Esophagus muscularis mucosa (tissue), 4 donors: Measurements from ENCODE around the gene ZMYND19. TPM values are rescaled to one million over a fixed set of nuclear protein-coding genes. Genes with fewer than 3 reads are reported as not detected.

Experiments
- DNase-seq: peaks from one replicate; pipeline ENCODE4 v3.0.0-alpha.2; 2017; ENCODE audit errors: extremely low spot score
- H3K27ac ChIP-seq, 4 donors: fragments of 200-600 bp; sonication (generic); replicated peaks in 1 of 4; 1 replicate in 3 of 4; 2 replicates in 1 of 4; pipeline ENCODE4 v1.5.1; 2016 to 2019; ENCODE audit warnings: mild to moderate bottlenecking in 1 of 4
- H3K27me3 ChIP-seq, 4 donors: fragments of 200-600 bp; sonication (generic); one replicate each; pipeline versions ENCODE4 v1.5.1 to v1.6.0; 2016 to 2019
- H3K36me3 ChIP-seq, 4 donors: fragments of 200-600 bp; sonication (generic); one replicate each; pipeline ENCODE4 v1.5.1; 2016 to 2019
- H3K4me1 ChIP-seq, 4 donors: fragments of 200-600 bp; sonication (generic); one replicate each; pipeline ENCODE4 v1.5.1; 2016 to 2019
- H3K4me3 ChIP-seq, 4 donors: fragments of 200-600 bp; sonication (generic); 1 replicate in 2 of 4; 2 replicates in 2 of 4; pipeline ENCODE4 v1.5.1; 2016 to 2019; ENCODE audit warnings: mild to moderate bottlenecking in 4 of 4, moderate library complexity in 1 of 4
- H3K9me3 ChIP-seq, 4 donors: fragments of 200-600 bp; sonication (generic); 1 replicate in 3 of 4; 2 replicates in 1 of 4; pipeline ENCODE4 v1.5.1; 2016 to 2019
- CTCF ChIP-seq, 3 experiments: fragments of 200-600 bp in 2 of 3; fragments of 450-650 bp in 1 of 3; sonication (generic) in 2 of 3; IDR thresholded peaks; one replicate each; pipeline ENCODE4 v1.5.1; 2017 to 2019; ENCODE audit warnings: antibody characterized with exemption in 3 of 3, mild to moderate bottlenecking in 2 of 3, moderate library complexity in 1 of 3
- EP300 ChIP-seq: sonication (generic); formaldehyde crosslinking; IDR thresholded peaks from one replicate; pipeline ENCODE4 v1.6.1; 2017; ENCODE audit warnings: antibody characterized with exemption
- POLR2A ChIP-seq: fragments of 450-650 bp; IDR thresholded peaks from one replicate; pipeline ENCODE4 v1.6.1; 2017; ENCODE audit warnings: antibody characterized with exemption, moderate library complexity, mild to moderate bottlenecking, low read depth
- POLR2AphosphoS5 ChIP-seq, 2 donors: sonication (generic); formaldehyde crosslinking; IDR thresholded peaks; one replicate each; pipeline ENCODE4 v1.6.1; 2017; ENCODE audit warnings: antibody characterized with exemption in 2 of 2
- WGBS: methylation state at CpG from one replicate; pipeline ENCODE4 v1.1.5; 2018; 5-methylcytosine and 5-hydroxymethylcytosine counted together
- intact Hi-C: fragments of 100-400 bp; cut with DNase I; formaldehyde crosslinking; loops from one replicate; pipeline ENCODE4 v1.15.1; 2023
- total RNA-seq, 4 donors: library from RNA; depleted of rRNA; stranded (reverse); fragments of >200 nt; gene quantifications; one replicate each; pipeline versions ENCODE4 v1.1.0 to v1.2.1, GENCODE V29; 2016

The ZMYND19 gene
- total RNA-seq, 4 donors from 2014 or later: 10.4 to 18.3 (median 13.7) TPM

- H3K27ac ChIP-seq: no peak overlapping the region
- peaks cover 19 to 81% (median 69%) of the 10 kb centered on the region in 4 donors for H3K36me3 ChIP-seq
- intact Hi-C loops: no loop called here
- H3K27me3 ChIP-seq: no peaks in the 10 kb centered on the region
- H3K4me1 ChIP-seq: peaks cover 9 to 39% (median 26%) of the 10 kb centered on the region in 4 donors
- DNase-seq: no peak
- H3K9me3 ChIP-seq: no peaks in the 10 kb centered on the region
- 85% methylated on average over 4 of the region's 8 CpGs for WGBS
- no peak for TF ChIP-seq POLR2A
- H3K4me3 ChIP-seq: no peak overlapping the region
Measured at GRCh38 chr9:137583957-137584356, 6.4 kb downstream of the ZMYND19 start.

GRCh38 chr9:137583347-137583746 lies 7.0 kb downstream of the ZMYND19 start:
- intact Hi-C loops: no loop called here
- no peak overlapping the region for H3K27ac ChIP-seq
- 89% methylated on average over 13 of the region's 14 CpGs for WGBS
- peaks cover 7 to 33% (median 21%) of the 10 kb centered on the region in 4 donors for H3K4me1 ChIP-seq
- no peak overlapping the region for H3K4me3 ChIP-seq
- H3K9me3 ChIP-seq: no peaks in the 10 kb centered on the region
- no peaks in the 10 kb centered on the region for H3K27me3 ChIP-seq
- TF ChIP-seq POLR2AphosphoS5 (IDR thresholded peaks at IDR 0.05): no peak
- no peak for TF ChIP-seq POLR2A
- no peak for TF ChIP-seq CTCF (IDR thresholded peaks at IDR 0.05)
- no peak for TF ChIP-seq EP300
- no peak for DNase-seq
- H3K36me3 ChIP-seq: peaks cover 19 to 78% (median 67%) of the 10 kb centered on the region in 4 donors

DNA sequence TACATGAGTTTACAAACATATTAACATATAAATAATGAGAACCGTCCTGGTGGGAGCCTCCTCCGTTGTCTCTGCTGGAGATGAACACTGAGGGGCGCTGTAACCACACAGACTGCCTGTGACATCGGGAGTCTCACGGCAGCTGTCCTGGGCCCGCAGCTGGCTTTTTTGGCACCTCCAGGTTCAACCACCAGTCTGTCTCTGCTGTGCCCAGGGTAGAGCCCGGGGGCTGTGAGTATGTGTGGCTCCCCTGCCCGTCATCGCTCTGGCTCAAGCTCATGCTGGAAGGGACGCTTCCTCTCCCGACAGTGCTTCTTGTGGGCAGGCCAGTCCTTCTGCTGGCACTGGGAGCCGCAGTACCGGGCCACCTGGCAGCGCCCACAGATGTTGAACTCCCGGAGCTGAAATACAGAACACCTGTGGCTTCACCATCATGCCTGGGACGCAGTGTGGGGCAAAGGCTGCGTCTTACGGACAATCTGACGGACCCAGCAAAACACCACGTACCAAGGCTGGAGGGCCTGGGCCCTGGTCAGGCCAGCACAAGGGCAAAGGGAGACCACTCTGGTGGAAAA lies 7.9 kb downstream of the ZMYND19 start:
- H3K4me1 ChIP-seq: peaks cover 15 to 35% (median 27%) of the 10 kb centered on the region in 4 donors
- no peak overlapping the region for H3K4me3 ChIP-seq
- intact Hi-C loops: no loop called here
- no peak for TF ChIP-seq POLR2AphosphoS5 (IDR thresholded peaks at IDR 0.05)
- TF ChIP-seq CTCF (IDR thresholded peaks at IDR 0.05): peak in 1 of 3 experiments; percentile 12
- DNase-seq: no peak
- peaks cover 18 to 69% (median 57%) of the 10 kb centered on the region in 4 donors for H3K36me3 ChIP-seq
- no peaks in the 10 kb centered on the region for H3K9me3 ChIP-seq
- WGBS: 73% methylated on average over 11 of the region's 20 CpGs
- H3K27ac ChIP-seq: no peak overlapping the region
- no peaks in the 10 kb centered on the region for H3K27me3 ChIP-seq

DNA sequence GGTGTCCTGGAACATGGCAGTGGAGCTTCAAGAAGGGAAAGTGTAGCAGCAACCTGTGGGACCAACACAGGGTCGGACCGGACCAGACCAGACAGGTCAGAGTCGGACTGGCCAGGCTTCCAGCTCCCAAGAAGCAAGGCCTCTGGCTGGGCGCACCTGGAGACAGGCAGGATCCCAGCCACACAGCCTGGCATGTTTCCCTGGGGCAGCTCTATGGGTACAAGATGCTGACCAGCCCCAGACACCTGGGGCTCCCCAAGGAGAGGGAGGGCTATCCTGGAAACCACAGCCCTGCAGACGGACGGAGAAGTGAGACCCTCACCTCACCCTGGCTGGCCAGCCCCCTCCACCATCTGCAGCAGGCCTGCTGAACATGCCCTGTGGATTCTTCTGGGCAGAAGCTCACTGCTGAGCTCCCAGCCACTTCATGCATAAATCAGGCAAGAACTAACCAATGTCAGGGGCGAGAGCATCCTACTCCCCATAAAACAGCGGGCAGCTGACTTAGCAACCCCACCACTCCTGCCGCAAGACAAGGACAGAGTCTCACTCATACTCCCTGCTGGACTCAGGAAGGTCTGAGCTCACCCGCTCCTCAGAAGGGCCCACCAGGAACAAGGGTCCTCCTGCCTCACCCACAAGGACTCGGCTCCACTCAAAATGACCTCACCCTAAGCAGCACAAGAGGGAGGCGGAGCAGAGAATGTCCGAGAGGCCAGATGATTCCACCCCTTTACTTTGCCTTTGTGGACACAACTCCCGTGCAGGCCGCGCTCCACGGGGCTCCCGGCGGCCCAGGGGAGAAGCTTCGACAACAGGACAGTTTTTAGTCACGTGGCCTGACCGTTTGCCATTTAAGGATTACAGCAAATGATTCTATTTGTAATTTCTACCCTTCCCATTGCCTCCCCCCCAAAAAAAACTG lies 8.7 kb downstream of the ZMYND19 start:
- no peak overlapping the region for H3K27ac ChIP-seq
- DNase-seq: no peak
- H3K9me3 ChIP-seq: no peaks in the 10 kb centered on the region
- H3K36me3 ChIP-seq: peaks cover 12 to 61% (median 50%) of the 10 kb centered on the region in 4 donors
- 88% methylated on average over 15 of the region's 22 CpGs for WGBS
- intact Hi-C loops: no loop called here
- H3K27me3 ChIP-seq: no peaks in the 10 kb centered on the region
- H3K4me3 ChIP-seq: no peak overlapping the region
- TF ChIP-seq EP300: no peak
- peaks cover 23 to 42% (median 34%) of the 10 kb centered on the region in 4 donors for H3K4me1 ChIP-seq

DNA sequence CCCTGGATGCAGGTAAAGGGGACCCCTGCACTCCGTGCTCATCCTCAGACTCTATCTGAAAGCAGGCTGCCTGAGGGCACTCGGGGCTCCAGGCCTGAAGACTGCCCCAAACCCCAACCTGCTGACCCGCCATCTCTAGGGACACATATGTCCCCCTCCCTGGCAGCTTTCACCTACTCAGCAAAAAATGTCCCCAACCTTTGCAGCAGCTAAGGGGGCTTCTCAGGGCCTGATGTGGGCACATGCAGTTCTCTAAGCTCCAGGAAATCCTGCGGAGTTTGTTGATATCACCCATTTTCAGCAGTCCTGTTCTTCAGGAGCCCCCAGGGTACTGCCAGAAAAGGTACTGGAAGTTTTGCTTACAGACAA lies 9.4 kb downstream of the ZMYND19 start:
- Histone ChIP-seq H3K36me3 (peaks cover 11 to 61% (median 48%) of the 10 kb centered on the region in 4 donors), H3K4me1 (peaks cover 30 to 49% (median 41%) of the 10 kb centered on the region in 4 donors), H3K9me3 (no peaks in the 10 kb centered on the region), H3K27ac (no peak overlapping the region), H3K4me3 (no peak overlapping the region), H3K27me3 (no peaks in the 10 kb centered on the region)
- 100% methylated on average over 2 of the region's 4 CpGs for WGBS
- DNase-seq: no peak
- intact Hi-C loops: no loop called here
- no peak for TF ChIP-seq EP300
- no peak for TF ChIP-seq CTCF (IDR thresholded peaks at IDR 0.05)
